ENCODE measurements around the gene THRSP.

- TF ChIP-seq POLR2AphosphoS5 (IDR thresholded peaks at IDR 0.05; ENCODE audit: low read depth) (no peak), CTCF (IDR thresholded peaks at IDR 0.05; ENCODE audit: insufficient read depth, low read length) (no peak), GABPA (IDR thresholded peaks at IDR 0.05; ENCODE audit: low read depth) (no peak)
- TF ChIP-seq, protein P1, sequence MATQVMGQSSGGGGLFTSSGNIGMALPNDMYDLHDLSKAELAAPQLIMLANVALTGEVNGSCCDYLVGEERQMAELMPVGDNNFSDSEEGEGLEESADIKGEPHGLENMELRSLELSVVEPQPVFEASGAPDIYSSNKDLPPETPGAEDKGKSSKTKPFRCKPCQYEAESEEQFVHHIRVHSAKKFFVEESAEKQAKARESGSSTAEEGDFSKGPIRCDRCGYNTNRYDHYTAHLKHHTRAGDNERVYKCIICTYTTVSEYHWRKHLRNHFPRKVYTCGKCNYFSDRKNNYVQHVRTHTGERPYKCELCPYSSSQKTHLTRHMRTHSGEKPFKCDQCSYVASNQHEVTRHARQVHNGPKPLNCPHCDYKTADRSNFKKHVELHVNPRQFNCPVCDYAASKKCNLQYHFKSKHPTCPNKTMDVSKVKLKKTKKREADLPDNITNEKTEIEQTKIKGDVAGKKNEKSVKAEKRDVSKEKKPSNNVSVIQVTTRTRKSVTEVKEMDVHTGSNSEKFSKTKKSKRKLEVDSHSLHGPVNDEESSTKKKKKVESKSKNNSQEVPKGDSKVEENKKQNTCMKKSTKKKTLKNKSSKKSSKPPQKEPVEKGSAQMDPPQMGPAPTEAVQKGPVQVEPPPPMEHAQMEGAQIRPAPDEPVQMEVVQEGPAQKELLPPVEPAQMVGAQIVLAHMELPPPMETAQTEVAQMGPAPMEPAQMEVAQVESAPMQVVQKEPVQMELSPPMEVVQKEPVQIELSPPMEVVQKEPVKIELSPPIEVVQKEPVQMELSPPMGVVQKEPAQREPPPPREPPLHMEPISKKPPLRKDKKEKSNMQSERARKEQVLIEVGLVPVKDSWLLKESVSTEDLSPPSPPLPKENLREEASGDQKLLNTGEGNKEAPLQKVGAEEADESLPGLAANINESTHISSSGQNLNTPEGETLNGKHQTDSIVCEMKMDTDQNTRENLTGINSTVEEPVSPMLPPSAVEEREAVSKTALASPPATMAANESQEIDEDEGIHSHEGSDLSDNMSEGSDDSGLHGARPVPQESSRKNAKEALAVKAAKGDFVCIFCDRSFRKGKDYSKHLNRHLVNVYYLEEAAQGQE (IDR thresholded peaks at IDR 0.05; ENCODE audit: insufficient replicate concordance, low read depth), result no peak
These were observed 12.5 kb upstream of the THRSP start for GRCh38 chr11:78050964-78051831.
